ENCODE results near the gene ADGRL3. TPM values are rescaled to one million over a fixed set of nuclear protein-coding genes. Genes with fewer than 3 reads are reported as not detected.
"Not testable (repeated sequence)": the region's sequence is repeated elsewhere in the genome, so short reads cannot be mapped to it uniquely, and the experiment has no call there.

ADGRL3 gene
- polyA plus RNA-seq, 1 experiment = 0.01 TPM

DNA sequence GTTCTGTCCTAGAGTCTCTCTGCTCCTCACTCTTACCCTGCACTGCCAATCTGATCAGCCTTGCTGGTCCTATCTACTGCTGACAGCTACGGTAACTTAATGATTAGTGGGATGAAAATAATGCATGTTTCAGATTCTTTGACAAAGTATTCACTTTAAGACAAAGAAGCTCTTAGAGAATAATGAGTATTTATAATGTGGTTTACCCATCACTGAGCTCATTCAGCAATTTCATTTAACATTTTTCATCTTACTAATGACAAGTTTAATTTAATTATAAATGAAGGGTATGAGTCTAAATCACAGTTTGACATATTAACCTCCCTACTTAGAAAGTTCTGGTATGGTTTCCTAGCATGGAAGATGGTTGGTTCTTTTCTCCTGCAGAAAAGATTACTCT, 428.2 kb downstream of the ADGRL3 start:
- no peak for DNase-seq (ENCODE audit: low read depth)
- H3K36me3 ChIP-seq (ENCODE audit: control insufficient read depth, insufficient read depth, low read length) = no peaks in the 10 kb centered on the region
- no peak overlapping the region for H3K4me3 ChIP-seq (ENCODE audit: low read depth, low read length)
- POLR2A ChIA-PET = no interaction called here
- H3K27me3 ChIP-seq (ENCODE audit: control insufficient read depth, insufficient read depth, low read length) = no peaks in the 10 kb centered on the region
- TF ChIP-seq, protein P1, sequence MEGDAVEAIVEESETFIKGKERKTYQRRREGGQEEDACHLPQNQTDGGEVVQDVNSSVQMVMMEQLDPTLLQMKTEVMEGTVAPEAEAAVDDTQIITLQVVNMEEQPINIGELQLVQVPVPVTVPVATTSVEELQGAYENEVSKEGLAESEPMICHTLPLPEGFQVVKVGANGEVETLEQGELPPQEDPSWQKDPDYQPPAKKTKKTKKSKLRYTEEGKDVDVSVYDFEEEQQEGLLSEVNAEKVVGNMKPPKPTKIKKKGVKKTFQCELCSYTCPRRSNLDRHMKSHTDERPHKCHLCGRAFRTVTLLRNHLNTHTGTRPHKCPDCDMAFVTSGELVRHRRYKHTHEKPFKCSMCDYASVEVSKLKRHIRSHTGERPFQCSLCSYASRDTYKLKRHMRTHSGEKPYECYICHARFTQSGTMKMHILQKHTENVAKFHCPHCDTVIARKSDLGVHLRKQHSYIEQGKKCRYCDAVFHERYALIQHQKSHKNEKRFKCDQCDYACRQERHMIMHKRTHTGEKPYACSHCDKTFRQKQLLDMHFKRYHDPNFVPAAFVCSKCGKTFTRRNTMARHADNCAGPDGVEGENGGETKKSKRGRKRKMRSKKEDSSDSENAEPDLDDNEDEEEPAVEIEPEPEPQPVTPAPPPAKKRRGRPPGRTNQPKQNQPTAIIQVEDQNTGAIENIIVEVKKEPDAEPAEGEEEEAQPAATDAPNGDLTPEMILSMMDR (IDR thresholded peaks at IDR 0.05; ENCODE audit: insufficient read depth, low read depth, low read length) = no peak
- CTCF ChIA-PET = no interaction called here

DNA sequence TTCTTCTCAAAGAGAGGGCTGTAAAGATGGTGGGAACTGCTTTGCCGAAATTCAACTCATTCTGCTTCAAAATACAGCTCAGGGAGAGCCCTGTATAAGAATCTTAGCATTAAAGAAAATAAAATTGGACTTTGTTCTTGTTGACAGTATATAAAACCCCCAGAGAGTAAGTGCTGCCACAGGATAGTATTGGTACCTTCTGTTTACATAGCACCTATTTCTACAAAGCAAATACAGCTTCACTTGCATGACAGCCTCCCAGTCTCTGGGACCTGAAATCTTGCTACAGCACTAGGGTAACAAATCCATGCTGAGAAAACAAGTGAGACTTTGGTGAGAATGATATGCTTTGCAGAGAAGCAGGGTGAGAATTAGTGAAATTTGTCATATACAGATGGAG, 428.6 kb downstream of the ADGRL3 start:
- Histone ChIP-seq H3K4me3 (ENCODE audit: low read depth, low read length) (no peak overlapping the region), H3K36me3 (ENCODE audit: control insufficient read depth, insufficient read depth, low read length) (no peaks in the 10 kb centered on the region), H3K27me3 (ENCODE audit: control insufficient read depth, insufficient read depth, low read length) (no peaks in the 10 kb centered on the region)
- ChIA-PET CTCF (no interaction called here), POLR2A (no interaction called here)
- no peak for DNase-seq (ENCODE audit: low read depth)
- TF ChIP-seq, protein P1 (IDR thresholded peaks at IDR 0.05; ENCODE audit: insufficient read depth, low read depth, low read length) = no peak

DNA sequence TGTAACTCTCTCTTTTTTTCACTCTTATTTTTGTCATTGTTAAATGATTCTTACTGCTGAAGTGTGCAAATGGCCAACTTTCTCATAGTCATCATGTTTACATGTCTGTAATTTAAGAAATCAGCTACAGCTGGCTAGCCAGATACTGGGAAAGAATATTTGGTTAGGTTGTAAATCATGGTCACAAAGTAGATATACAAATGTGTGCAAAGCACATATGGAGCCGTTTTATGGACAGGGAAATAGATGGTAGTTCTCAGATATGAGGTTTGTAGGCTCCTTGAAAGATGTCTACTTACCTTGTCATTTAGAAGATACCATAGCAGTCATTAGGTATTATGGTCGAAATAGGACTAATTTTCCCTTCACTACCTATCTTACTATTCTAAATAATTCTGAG, 430.4 kb downstream of the ADGRL3 start:
- Histone ChIP-seq H3K27me3 (ENCODE audit: control insufficient read depth, insufficient read depth, low read length) (no peaks in the 10 kb centered on the region), H3K4me3 (ENCODE audit: low read depth, low read length) (no peak overlapping the region), H3K36me3 (ENCODE audit: control insufficient read depth, insufficient read depth, low read length) (no peaks in the 10 kb centered on the region)
- TF ChIP-seq, protein P1 (IDR thresholded peaks at IDR 0.05; ENCODE audit: insufficient read depth, low read depth, low read length) = no peak
- no peak for DNase-seq (ENCODE audit: low read depth)
- ChIA-PET CTCF (no interaction called here), POLR2A (no interaction called here)

DNA sequence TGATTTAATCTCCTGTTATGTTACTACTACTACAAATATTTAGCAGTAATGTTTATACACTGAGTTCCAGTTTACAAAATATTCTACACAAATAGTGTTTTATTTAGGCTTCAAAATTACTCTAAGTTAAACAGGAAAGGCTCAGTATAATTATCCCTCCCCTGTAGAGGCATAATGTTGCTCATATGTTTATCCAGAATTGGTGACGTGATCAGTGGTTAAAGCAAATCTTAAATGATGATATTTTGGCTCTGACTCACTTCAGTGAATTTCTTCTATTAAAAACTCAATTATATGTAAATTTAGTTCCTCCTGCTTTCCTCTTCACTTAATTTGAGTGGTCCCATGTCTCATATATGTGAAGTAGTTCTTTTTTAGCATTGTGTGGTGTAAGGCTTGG, 438.5 kb downstream of the ADGRL3 start:
- no peak for DNase-seq (ENCODE audit: low read depth)
- H3K27me3 ChIP-seq (ENCODE audit: control insufficient read depth, insufficient read depth, low read length) = no peaks in the 10 kb centered on the region
- ChIA-PET POLR2A (no interaction called here), CTCF (no interaction called here)
- no peaks in the 10 kb centered on the region for H3K36me3 ChIP-seq (ENCODE audit: control insufficient read depth, insufficient read depth, low read length)
- TF ChIP-seq, protein P1 (IDR thresholded peaks at IDR 0.05; ENCODE audit: insufficient read depth, low read depth, low read length) = no peak
- no peak overlapping the region for H3K4me3 ChIP-seq (ENCODE audit: low read depth, low read length)

DNA sequence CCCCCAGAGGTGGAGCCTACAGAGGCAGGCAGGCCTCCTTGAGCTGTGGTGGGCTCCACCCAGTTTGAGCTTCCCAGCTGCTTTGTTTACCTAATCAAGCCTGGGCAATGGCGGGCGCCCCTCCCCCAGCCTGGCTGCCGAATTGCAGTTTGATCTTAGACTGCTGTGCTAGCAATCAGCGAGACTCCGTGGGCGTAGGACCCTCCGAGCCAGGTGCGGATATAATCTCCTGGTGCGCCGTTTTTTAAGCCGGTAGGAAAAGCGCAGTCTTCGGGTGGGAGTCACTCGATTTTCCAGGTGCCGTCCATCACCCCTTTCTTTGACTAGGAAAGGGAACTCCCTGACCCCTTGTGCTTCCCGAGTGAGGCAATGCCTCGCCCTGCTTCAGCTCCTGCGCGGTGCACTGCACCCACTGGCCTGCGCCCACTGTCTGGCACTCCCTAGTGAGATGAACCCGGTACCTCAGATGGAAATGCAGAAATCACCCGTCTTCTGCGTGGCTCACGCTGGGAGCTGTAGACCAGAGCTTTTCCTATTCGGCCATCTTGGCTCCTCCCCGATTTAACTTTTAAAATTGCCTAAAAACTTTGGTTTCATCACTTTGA, 446.7 kb downstream of the ADGRL3 start:
- H3K27me3 ChIP-seq (ENCODE audit: control insufficient read depth, insufficient read depth, low read length); H3K36me3 ChIP-seq (ENCODE audit: control insufficient read depth, insufficient read depth, low read length); DNase-seq (ENCODE audit: low read depth); POLR2A ChIA-PET; CTCF ChIA-PET; H3K4me3 ChIP-seq (ENCODE audit: low read depth, low read length): not testable (repeated sequence)

DNA sequence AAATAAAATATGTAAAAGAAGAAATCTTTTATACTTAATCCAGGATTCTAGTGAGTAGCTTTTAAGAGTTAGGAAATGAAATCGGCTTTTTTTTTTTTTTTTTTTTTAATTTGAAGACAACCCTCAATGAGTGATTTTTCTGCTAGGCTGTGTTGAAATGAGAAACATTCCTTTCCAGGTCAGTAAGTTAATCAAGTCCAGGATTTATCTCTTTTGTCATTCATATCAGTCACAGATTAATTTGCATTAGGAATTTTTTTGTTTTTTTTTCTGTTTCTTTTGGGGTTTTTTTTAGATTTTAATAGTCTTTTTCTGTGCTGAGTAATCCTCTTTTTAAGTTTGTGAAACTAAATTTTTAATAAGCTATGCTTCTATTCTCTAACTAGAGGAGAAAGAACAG, 448.1 kb downstream of the ADGRL3 start:
- Histone ChIP-seq H3K4me3 (ENCODE audit: low read depth, low read length) (no peak overlapping the region), H3K36me3 (ENCODE audit: control insufficient read depth, insufficient read depth, low read length) (no peaks in the 10 kb centered on the region), H3K27me3 (ENCODE audit: control insufficient read depth, insufficient read depth, low read length) (no peaks in the 10 kb centered on the region)
- ChIA-PET CTCF (no interaction called here), POLR2A (no interaction called here)
- no peak for DNase-seq (ENCODE audit: low read depth)
- TF ChIP-seq, protein P1 (IDR thresholded peaks at IDR 0.05; ENCODE audit: insufficient read depth, low read depth, low read length) = no peak
